Panc1 (cell line): ENCODE measurements around the gene NUTF2. TPM values are rescaled to one million over a fixed set of nuclear protein-coding genes. Genes with fewer than 3 reads are reported as not detected.

Source experiments
- ATAC-seq: fragments of 200-7000 bp; cut with Tn5 transposase; 2 replicates; pipeline ENCODE4 v1.9.1; 2020; ENCODE audit warnings: mild to moderate bottlenecking, moderate library complexity
- BruUV-seq: library from RNA; stranded (reverse); fragments of 400-500 nt; replicated peaks from 2 replicates; lab custom pipeline; 2021; lab: Mats Ljungman, UMichigan
- CTCF ChIA-PET: fragments of 300-600 bp; sonication (Branson Sonifier 250); formaldehyde crosslinking; loops from one replicate; lab custom pipeline; 2022; ENCODE audit warnings: antibody characterized with exemption; lab: Charles Lee
- POLR2A ChIA-PET: fragments of 300-600 bp; sonication (Branson Sonifier 250); formaldehyde crosslinking; loops from one replicate; lab custom pipeline; 2022; ENCODE audit warnings: antibody characterized with exemption; lab: Charles Lee
- DNase-seq: peaks from one replicate; pipeline ENCODE4 v3.0.0-alpha.2; 2010; ENCODE audit warnings: low read depth, low spot score
- H3K27ac ChIP-seq: 2 replicates; pipeline ENCODE4 v1.5.1; 2011; ENCODE audit warnings: mild to moderate bottlenecking, low read length, inconsistent platforms
- H3K27me3 ChIP-seq: fragments of 200-500 bp; sonication (Bioruptor generic); 2 replicates; pipeline ENCODE4 v1.6.0; 2014; ENCODE audit warnings: low read length, inconsistent platforms; ENCODE audit not compliant: control insufficient read depth, insufficient read depth
- H3K36me3 ChIP-seq: fragments of 200-500 bp; sonication (Bioruptor generic); 2 replicates; pipeline ENCODE4 v1.5.1; 2014; ENCODE audit warnings: inconsistent platforms, mild to moderate bottlenecking, low read length, moderate library complexity; ENCODE audit not compliant: control insufficient read depth, insufficient read depth
- H3K4me1 ChIP-seq: 2 replicates; pipeline ENCODE4 v1.5.1; 2011; ENCODE audit warnings: inconsistent platforms, mild to moderate bottlenecking, low read length, moderate library complexity; ENCODE audit not compliant: control insufficient read depth, insufficient read depth
- H3K4me3 ChIP-seq, 2 experiments: 2 replicates each; pipeline ENCODE4 v1.5.1; 2011 to 2012; ENCODE audit warnings: low read depth in 2 of 2, low read length in 2 of 2, mild to moderate bottlenecking in 2 of 2, inconsistent platforms in 1 of 2, moderate library complexity in 1 of 2
- H3K9me3 ChIP-seq: fragments of 200-500 bp; sonication (Bioruptor generic); 2 replicates; pipeline ENCODE4 v1.5.1; 2014; ENCODE audit warnings: low read depth, mild to moderate bottlenecking, inconsistent platforms, low read length, moderate library complexity; ENCODE audit not compliant: control insufficient read depth, insufficient read depth
- CTCF ChIP-seq: fragments of 450-650 bp; IDR thresholded peaks from 2 replicates; pipeline ENCODE4 v1.5.1; 2017; ENCODE audit warnings: mild to moderate bottlenecking
- POLR2AphosphoS5 ChIP-seq: IDR thresholded peaks from 2 replicates; pipeline ENCODE4 v1.6.1; 2012; ENCODE audit warnings: mild to moderate bottlenecking, low read depth, low read length, moderate library complexity
- REST ChIP-seq, 2 experiments: IDR thresholded peaks; 2 replicates each; pipeline ENCODE4 v1.6.1; 2011 to 2012; ENCODE audit warnings: low read depth in 2 of 2, control low read depth in 1 of 2, low read length in 1 of 2, mild to moderate bottlenecking in 1 of 2, moderate library complexity in 1 of 2; ENCODE audit not compliant: insufficient read depth in 1 of 2
- SIN3A ChIP-seq: IDR thresholded peaks from 2 replicates; pipeline ENCODE4 v1.6.1; 2012; ENCODE audit warnings: low read depth, mild to moderate bottlenecking, low read length, moderate library complexity, borderline replicate concordance; ENCODE audit not compliant: insufficient read depth
- TCF7L2 ChIP-seq: IDR thresholded peaks from 2 replicates; pipeline ENCODE4 v1.6.1; 2011; ENCODE audit warnings: mild to moderate bottlenecking, low read depth, low read length, inconsistent platforms
- in situ Hi-C: cut with HindIII; loops from 2 replicates; pipeline ENCODE4 v1.10.0; 2016; ENCODE audit warnings: low sequenced_read_pairs, low pct_unique_long_range_greater_than_20kb
- intact Hi-C: fragments of 100-400 bp; cut with micrococcal nuclease; formaldehyde crosslinking; loops from one replicate; pipeline ENCODE4 v1.10.0; 2022; ENCODE audit not compliant: unreplicated experiment
- total RNA-seq: library from RNA; stranded (reverse); gene quantifications from one replicate; pipeline ENCODE4 v1.2.1, GENCODE V29; 2021; ENCODE audit not compliant: unreplicated experiment

The NUTF2 gene
- total RNA-seq, 1 experiment from 2014 or later = 119 TPM

GRCh38 chr16:67801241-67801640, 45.5 kb upstream of the NUTF2 start:
- Histone ChIP-seq H3K27me3 (no peaks in the 10 kb centered on the region), H3K36me3 (no peaks in the 10 kb centered on the region; the same call in 1 of the 2 replicates), H3K4me1 (peaks cover 7% of the 10 kb centered on the region), H3K4me3 (no peak overlapping the region), H3K9me3 (no peaks in the 10 kb centered on the region), H3K27ac (no peak overlapping the region)
- no peak for ATAC-seq
- no TSS peak for BruUV-seq
- TF ChIP-seq TCF7L2 = no peak
- no peak for TF ChIP-seq SIN3A
- TF ChIP-seq REST (IDR thresholded peaks at IDR 0.05; ENCODE audit: insufficient read depth in 1 of 2, low read depth in 2 of 2, low read length in 1 of 2) = no peak
- no peak for TF ChIP-seq POLR2AphosphoS5
- no peak for TF ChIP-seq CTCF
- intact Hi-C loops = loop anchor here (10.0 kb wide), 1 partner anchor 126 kb away; no protein-coding TSS in a partner anchor
- ChIA-PET CTCF (no interaction called here), POLR2A (no interaction called here)
- no peak for DNase-seq
- in situ Hi-C loops = no loop called here

- ATAC-seq (no peak), DNase-seq (no peak)
- Histone ChIP-seq H3K4me1 (peaks cover 7% of the 10 kb centered on the region), H3K27ac (no peak overlapping the region), H3K9me3 (no peaks in the 10 kb centered on the region), H3K27me3 (no peaks in the 10 kb centered on the region), H3K36me3 (no peaks in the 10 kb centered on the region; the same call in 1 of the 2 replicates), H3K4me3 (no peak overlapping the region)
- POLR2A ChIA-PET = interaction anchor here (0.7 kb wide), 1 partner anchor 80 kb away, joined by 4 read pairs; no protein-coding TSS in a partner anchor
- CTCF ChIA-PET = interaction anchor here (0.7 kb wide), 2 partner anchors 15 to 281 kb away, joined by 3 to 8 read pairs; no protein-coding TSS in a partner anchor
- intact Hi-C loops (loop anchor here (10.0 kb wide), 1 partner anchor 127 kb away; no protein-coding TSS in a partner anchor), in situ Hi-C loops (no loop called here)
- TF ChIP-seq SIN3A (no peak), REST (IDR thresholded peaks at IDR 0.05; ENCODE audit: insufficient read depth in 1 of 2, low read depth in 2 of 2, low read length in 1 of 2) (no peak), POLR2AphosphoS5 (no peak), TCF7L2 (no peak), CTCF (no peak)
- no TSS peak for BruUV-seq
These were observed 44.9 kb upstream of the NUTF2 start for GRCh38 chr16:67801883-67802282.
